Measurements from ENCODE around the gene TCL1B. TPM values are rescaled to one million over a fixed set of nuclear protein-coding genes. Genes with fewer than 3 reads are reported as not detected.

TCL1B gene
- total and polyA plus RNA-seq, 2 experiments from 2014 or later = not detected

- in situ Hi-C loops (cut with MboI) = no loop called here
- peak; percentile 6 for DNase-seq
- H3F3A ChIP-seq (ENCODE audit: insufficient read depth) = no peaks in the 10 kb centered on the region
- no peak overlapping the region for H3K9ac ChIP-seq
- no peaks in the 10 kb centered on the region for H3K9me3 ChIP-seq (ENCODE audit: low read depth)
- no peak overlapping the region for H3K4me3 ChIP-seq
- H3K36me3 ChIP-seq (ENCODE audit: low read depth) = no peaks in the 10 kb centered on the region
- no peaks in the 10 kb centered on the region for H3K9me2 ChIP-seq (ENCODE audit: insufficient read depth)
- 2 to 3% methylated on average over 5 of the region's 5 CpGs for WGBS, 2 experiments (ENCODE audit: low coverage in 1 of 2, low lambda C conversion rate in 2 of 2, missing lambda C conversion rate in 2 of 2)
- H3K27ac ChIP-seq = no peak overlapping the region
- no peaks in the 10 kb centered on the region for H3K4me1 ChIP-seq (ENCODE audit: insufficient read depth)
- H3K4me2 ChIP-seq (ENCODE audit: unreplicated experiment) = no peak overlapping the region
- no peak overlapping the region for H2AFZ ChIP-seq
- TF ChIP-seq EZH2 (IDR thresholded peaks at IDR 0.05; ENCODE audit: insufficient read depth, poor library complexity, severe bottlenecking) (no peak), EZH2phosphoT487 (IDR thresholded peaks at IDR 0.05; ENCODE audit: insufficient read depth, low read depth) (no peak)
- H3K27me3 ChIP-seq (replicated peaks; ENCODE audit: insufficient read depth) = peaks cover 8% of the 10 kb centered on the region; the same call in 1 of the 2 replicates
- H4K20me1 ChIP-seq (ENCODE audit: insufficient read depth) = no peaks in the 10 kb centered on the region
- no peaks in the 10 kb centered on the region for H3K79me2 ChIP-seq (ENCODE audit: insufficient read depth)
Measured at GRCh38 chr14:95659990-95660385, 26.2 kb upstream of the TCL1B start.

GRCh38 chr14:95660651-95661515, 25.3 kb upstream of the TCL1B start:
- no peak overlapping the region for H3K4me2 ChIP-seq (ENCODE audit: unreplicated experiment)
- H3K79me2 ChIP-seq (ENCODE audit: insufficient read depth) = no peaks in the 10 kb centered on the region
- H2AFZ ChIP-seq = no peak overlapping the region
- H4K20me1 ChIP-seq (ENCODE audit: insufficient read depth) = no peaks in the 10 kb centered on the region
- peaks cover 8% of the 10 kb centered on the region; the same call in 1 of the 2 replicates for H3K27me3 ChIP-seq (replicated peaks; ENCODE audit: insufficient read depth)
- no peaks in the 10 kb centered on the region for H3K9me3 ChIP-seq (ENCODE audit: low read depth)
- no peaks in the 10 kb centered on the region for H3K4me1 ChIP-seq (ENCODE audit: insufficient read depth)
- TF ChIP-seq EZH2phosphoT487 (IDR thresholded peaks at IDR 0.05; ENCODE audit: insufficient read depth, low read depth) (no peak), EZH2 (IDR thresholded peaks at IDR 0.05; ENCODE audit: insufficient read depth, poor library complexity, severe bottlenecking) (no peak)
- peak; percentile 26 for DNase-seq
- no peaks in the 10 kb centered on the region for H3K9me2 ChIP-seq (ENCODE audit: insufficient read depth)
- no peak overlapping the region for H3K27ac ChIP-seq
- no peaks in the 10 kb centered on the region for H3K36me3 ChIP-seq (ENCODE audit: low read depth)
- 4 to 5% methylated on average over 12 to 13 of the region's 13 CpGs for WGBS, 2 experiments (ENCODE audit: low coverage in 1 of 2, low lambda C conversion rate in 2 of 2, missing lambda C conversion rate in 2 of 2)
- in situ Hi-C loops (cut with MboI) = no loop called here
- H3K4me3 ChIP-seq = no peak overlapping the region
- H3K9ac ChIP-seq = no peak overlapping the region
- no peaks in the 10 kb centered on the region for H3F3A ChIP-seq (ENCODE audit: insufficient read depth)

- no peaks in the 10 kb centered on the region for H3K4me1 ChIP-seq (ENCODE audit: insufficient read depth)
- peak; percentile 30 for DNase-seq
- H3K9me3 ChIP-seq (ENCODE audit: low read depth) = no peaks in the 10 kb centered on the region
- H3K4me3 ChIP-seq = no peak overlapping the region
- H3K4me2 ChIP-seq (ENCODE audit: unreplicated experiment) = no peak overlapping the region
- in situ Hi-C loops (cut with MboI) = no loop called here
- H3K27ac ChIP-seq = no peak overlapping the region
- no peak overlapping the region for H2AFZ ChIP-seq
- WGBS, 2 experiments (ENCODE audit: low coverage in 1 of 2, low lambda C conversion rate in 2 of 2, missing lambda C conversion rate in 2 of 2) = 8 to 12% methylated on average over 4 of the region's 4 CpGs
- no peaks in the 10 kb centered on the region for H3F3A ChIP-seq (ENCODE audit: insufficient read depth)
- peaks cover 8% of the 10 kb centered on the region; the same call in 1 of the 2 replicates for H3K27me3 ChIP-seq (replicated peaks; ENCODE audit: insufficient read depth)
- no peaks in the 10 kb centered on the region for H3K9me2 ChIP-seq (ENCODE audit: insufficient read depth)
- no peak for TF ChIP-seq EZH2 (IDR thresholded peaks at IDR 0.05; ENCODE audit: insufficient read depth, poor library complexity, severe bottlenecking)
- TF ChIP-seq EZH2phosphoT487 (IDR thresholded peaks at IDR 0.05; ENCODE audit: insufficient read depth, low read depth) = no peak
- no peaks in the 10 kb centered on the region for H3K36me3 ChIP-seq (ENCODE audit: low read depth)
- H4K20me1 ChIP-seq (ENCODE audit: insufficient read depth) = no peaks in the 10 kb centered on the region
- H3K79me2 ChIP-seq (ENCODE audit: insufficient read depth) = no peaks in the 10 kb centered on the region
- H3K9ac ChIP-seq = no peak overlapping the region
Measured at GRCh38 chr14:95662376-95663186, 23.6 kb upstream of the TCL1B start.

- H3K27ac ChIP-seq = no peak overlapping the region
- no peaks in the 10 kb centered on the region for H3F3A ChIP-seq (ENCODE audit: insufficient read depth)
- no peaks in the 10 kb centered on the region for H3K79me2 ChIP-seq (ENCODE audit: insufficient read depth)
- WGBS, 2 experiments (ENCODE audit: low coverage in 1 of 2, low lambda C conversion rate in 2 of 2, missing lambda C conversion rate in 2 of 2) = 43 to 45% methylated on average over 5 of the region's 5 CpGs
- TF ChIP-seq EZH2phosphoT487 (IDR thresholded peaks at IDR 0.05; ENCODE audit: insufficient read depth, low read depth) (no peak), EZH2 (IDR thresholded peaks at IDR 0.05; ENCODE audit: insufficient read depth, poor library complexity, severe bottlenecking) (no peak)
- H3K36me3 ChIP-seq (ENCODE audit: low read depth) = no peaks in the 10 kb centered on the region
- H3K27me3 ChIP-seq (replicated peaks; ENCODE audit: insufficient read depth) = peaks cover 8% of the 10 kb centered on the region; the same call in 1 of the 2 replicates
- H3K4me2 ChIP-seq (ENCODE audit: unreplicated experiment) = no peak overlapping the region
- H3K9ac ChIP-seq = no peak overlapping the region
- in situ Hi-C loops (cut with MboI) = no loop called here
- H3K9me3 ChIP-seq (ENCODE audit: low read depth) = no peaks in the 10 kb centered on the region
- no peaks in the 10 kb centered on the region for H3K9me2 ChIP-seq (ENCODE audit: insufficient read depth)
- H3K4me3 ChIP-seq = no peak overlapping the region
- DNase-seq = no peak
- H2AFZ ChIP-seq = no peak overlapping the region
- H3K4me1 ChIP-seq (ENCODE audit: insufficient read depth) = no peaks in the 10 kb centered on the region
- H4K20me1 ChIP-seq (ENCODE audit: insufficient read depth) = no peaks in the 10 kb centered on the region
Measured at GRCh38 chr14:95663226-95663797, 22.9 kb upstream of the TCL1B start.
